Endodermal cell (in vitro differentiated cells): Measurements from ENCODE around the gene KIAA1328. TPM values are rescaled to one million over a fixed set of nuclear protein-coding genes. Genes with fewer than 3 reads are reported as not detected.

ENCODE experiments used
- DNase-seq: peaks from one replicate; pipeline ENCODE4 v3.0.0-alpha.2; 2017
- H3K27ac ChIP-seq: 2 replicates; pipeline ENCODE4 v1.5.1; 2013; ENCODE audit warnings: mild to moderate bottlenecking, low read depth, low read length, moderate library complexity
- H3K27me3 ChIP-seq: 2 replicates; pipeline ENCODE4 v1.6.1; 2013; ENCODE audit warnings: mild to moderate bottlenecking, low read length, moderate library complexity; ENCODE audit not compliant: insufficient read depth, control insufficient read depth, poor library complexity, severe bottlenecking
- H3K36me3 ChIP-seq: 2 replicates; pipeline ENCODE4 v1.7.0; 2013; ENCODE audit warnings: mild to moderate bottlenecking, low read length, moderate library complexity; ENCODE audit not compliant: control insufficient read depth, insufficient read depth
- H3K4me1 ChIP-seq: one replicate; pipeline ENCODE4 v1.7.0; 2013; ENCODE audit warnings: low read length; ENCODE audit not compliant: control insufficient read depth, insufficient read depth
- H3K4me3 ChIP-seq: 2 replicates; pipeline ENCODE4 v1.5.1; 2013; ENCODE audit warnings: mild to moderate bottlenecking, low read length, moderate library complexity
- H3K9ac ChIP-seq: 2 replicates; pipeline ENCODE4 v1.6.1; 2013; ENCODE audit warnings: mild to moderate bottlenecking, low read length, moderate library complexity; ENCODE audit not compliant: poor library complexity, severe bottlenecking; ENCODE audit errors: extremely low read depth
- H3K9me3 ChIP-seq: 2 replicates; pipeline ENCODE4 v1.6.1; 2013; ENCODE audit warnings: mild to moderate bottlenecking, low read length, moderate library complexity; ENCODE audit not compliant: control insufficient read depth
- H3K27ac Mint-ChIP-seq: 2 replicates; pipeline ENCODE4 v1.8.0; 2020; ENCODE audit warnings: mixed read lengths
- H3K27me3 Mint-ChIP-seq: 2 replicates; pipeline ENCODE4 v1.8.0; 2021; ENCODE audit warnings: mild to moderate bottlenecking, mixed read lengths; ENCODE audit not compliant: insufficient read depth
- H3K36me3 Mint-ChIP-seq: 2 replicates; pipeline ENCODE4 v1.8.0; 2020; ENCODE audit warnings: low read depth, mixed read lengths
- H3K4me1 Mint-ChIP-seq: 2 replicates; pipeline ENCODE4 v1.8.0; 2020; ENCODE audit warnings: mixed read lengths
- H3K4me3 Mint-ChIP-seq: 2 replicates; pipeline ENCODE4 v1.8.0; 2020; ENCODE audit warnings: mild to moderate bottlenecking, moderate library complexity, mixed read lengths
- H3K9me3 Mint-ChIP-seq: 2 replicates; pipeline ENCODE4 v1.8.0; 2020; ENCODE audit warnings: mild to moderate bottlenecking, mixed read lengths
- WGBS, 2 experiments: methylation state at CpG; one replicate each; pipeline versions ENCODE4 v1.1.5 to v1.1.7; 2013; ENCODE audit warnings: missing lambda C conversion rate in 2 of 2, mixed read lengths in 1 of 2; ENCODE audit not compliant: insufficient coverage in 1 of 2, insufficient read length in 1 of 2; 5-methylcytosine and 5-hydroxymethylcytosine counted together
- total RNA-seq, 2 donors: library from RNA; stranded (reverse); fragmentation: NEBNext Ultra II Directional in 1 of 2; extraction: Animal tissue kit (Norgen Biotek cat#: 25700) in 1 of 2; gene quantifications; 2 replicates in 1 of 2; 3 replicates in 1 of 2; pipeline ENCODE4 v1.2.1, GENCODE V29; 2021
- TF ChIP-seq, protein P1 (sequence below): fragments of 200-600 bp; sonication (generic); conservative IDR thresholded peaks from 2 replicates; pipeline ENCODE4 v1.5.0; 2021; ENCODE audit warnings: antibody characterized with exemption, mild to moderate bottlenecking

KIAA1328 gene
- total RNA-seq, 2 donors from 2014 or later: 7.6 to 8.4 TPM

DNA sequence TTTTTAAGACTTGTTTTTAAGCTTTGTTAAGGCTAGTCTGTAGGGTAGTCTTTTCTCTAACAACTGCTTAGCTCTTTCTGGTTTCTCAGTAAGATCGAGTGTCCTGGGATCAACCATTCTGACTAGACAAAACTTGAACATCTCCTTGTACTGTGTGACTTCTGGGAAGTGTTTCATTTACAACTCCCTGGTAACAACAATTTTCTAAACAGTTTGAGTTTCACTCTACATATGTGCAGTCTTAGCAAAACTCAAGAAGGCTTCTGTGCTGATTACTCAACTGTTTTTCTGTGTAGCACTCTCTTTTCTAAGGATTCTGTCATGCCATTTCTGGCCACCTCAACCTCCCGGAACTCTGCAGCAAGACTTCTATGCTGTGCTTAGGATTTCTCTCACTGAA is 204.5 kb downstream of the KIAA1328 start:
- Mint-ChIP-seq H3K9me3 (peaks cover 17% of the 10 kb centered on the region), H3K27me3 (no peaks in the 10 kb centered on the region), H3K4me1 (no peaks in the 10 kb centered on the region), H3K4me3 (no peak overlapping the region), H3K27ac (no peak overlapping the region), H3K36me3 (peaks cover 3% of the 10 kb centered on the region)
- WGBS, 2 experiments: 90 to 92% methylated on average over 2 of the region's 2 CpGs
- no peak for DNase-seq
- Histone ChIP-seq H3K9ac (no peak overlapping the region), H3K36me3 (no peaks in the 10 kb centered on the region), H3K4me3 (no peak overlapping the region), H3K27me3 (no peaks in the 10 kb centered on the region), H3K27ac (no peak overlapping the region), H3K9me3 (no peaks in the 10 kb centered on the region), H3K4me1 (no peaks in the 10 kb centered on the region)
- TF ChIP-seq, protein P1, sequence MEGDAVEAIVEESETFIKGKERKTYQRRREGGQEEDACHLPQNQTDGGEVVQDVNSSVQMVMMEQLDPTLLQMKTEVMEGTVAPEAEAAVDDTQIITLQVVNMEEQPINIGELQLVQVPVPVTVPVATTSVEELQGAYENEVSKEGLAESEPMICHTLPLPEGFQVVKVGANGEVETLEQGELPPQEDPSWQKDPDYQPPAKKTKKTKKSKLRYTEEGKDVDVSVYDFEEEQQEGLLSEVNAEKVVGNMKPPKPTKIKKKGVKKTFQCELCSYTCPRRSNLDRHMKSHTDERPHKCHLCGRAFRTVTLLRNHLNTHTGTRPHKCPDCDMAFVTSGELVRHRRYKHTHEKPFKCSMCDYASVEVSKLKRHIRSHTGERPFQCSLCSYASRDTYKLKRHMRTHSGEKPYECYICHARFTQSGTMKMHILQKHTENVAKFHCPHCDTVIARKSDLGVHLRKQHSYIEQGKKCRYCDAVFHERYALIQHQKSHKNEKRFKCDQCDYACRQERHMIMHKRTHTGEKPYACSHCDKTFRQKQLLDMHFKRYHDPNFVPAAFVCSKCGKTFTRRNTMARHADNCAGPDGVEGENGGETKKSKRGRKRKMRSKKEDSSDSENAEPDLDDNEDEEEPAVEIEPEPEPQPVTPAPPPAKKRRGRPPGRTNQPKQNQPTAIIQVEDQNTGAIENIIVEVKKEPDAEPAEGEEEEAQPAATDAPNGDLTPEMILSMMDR: no peak

DNA sequence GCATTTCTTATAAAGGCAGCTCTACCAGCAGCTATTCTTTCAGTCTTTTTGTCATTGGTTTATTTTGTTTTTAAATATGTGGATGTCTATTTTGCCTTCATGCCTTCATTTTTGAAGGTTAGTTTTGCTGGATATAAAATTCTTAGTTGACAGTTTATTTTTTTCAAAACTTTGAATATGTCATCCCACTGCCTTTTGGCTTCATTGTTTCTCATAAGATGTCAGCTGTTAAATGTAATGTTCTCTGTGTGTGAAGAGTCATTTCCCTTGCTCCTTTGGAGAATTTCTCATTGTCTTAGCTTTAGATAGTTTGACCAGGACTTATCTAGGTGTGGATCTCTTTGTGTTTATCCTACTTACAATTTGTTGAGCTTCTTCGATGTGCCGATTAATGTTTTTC is 213.5 kb downstream of the KIAA1328 start:
- Mint-ChIP-seq H3K4me3 (no peak overlapping the region), H3K36me3 (peaks cover 14% of the 10 kb centered on the region), H3K27me3 (no peaks in the 10 kb centered on the region), H3K4me1 (peaks cover 4% of the 10 kb centered on the region), H3K9me3 (peaks cover 27% of the 10 kb centered on the region), H3K27ac (no peak overlapping the region)
- H3K27me3 ChIP-seq: no peaks in the 10 kb centered on the region
- 82 to 100% methylated on average over 2 of the region's 2 CpGs for WGBS, 2 experiments
- H3K36me3 ChIP-seq: no peaks in the 10 kb centered on the region
- H3K27ac ChIP-seq: no peak overlapping the region
- no peak overlapping the region for H3K4me3 ChIP-seq
- TF ChIP-seq, protein P1: no peak
- H3K9me3 ChIP-seq: peaks cover 33% of the 10 kb centered on the region
- no peaks in the 10 kb centered on the region for H3K4me1 ChIP-seq
- H3K9ac ChIP-seq: no peak overlapping the region
- no peak for DNase-seq

DNA sequence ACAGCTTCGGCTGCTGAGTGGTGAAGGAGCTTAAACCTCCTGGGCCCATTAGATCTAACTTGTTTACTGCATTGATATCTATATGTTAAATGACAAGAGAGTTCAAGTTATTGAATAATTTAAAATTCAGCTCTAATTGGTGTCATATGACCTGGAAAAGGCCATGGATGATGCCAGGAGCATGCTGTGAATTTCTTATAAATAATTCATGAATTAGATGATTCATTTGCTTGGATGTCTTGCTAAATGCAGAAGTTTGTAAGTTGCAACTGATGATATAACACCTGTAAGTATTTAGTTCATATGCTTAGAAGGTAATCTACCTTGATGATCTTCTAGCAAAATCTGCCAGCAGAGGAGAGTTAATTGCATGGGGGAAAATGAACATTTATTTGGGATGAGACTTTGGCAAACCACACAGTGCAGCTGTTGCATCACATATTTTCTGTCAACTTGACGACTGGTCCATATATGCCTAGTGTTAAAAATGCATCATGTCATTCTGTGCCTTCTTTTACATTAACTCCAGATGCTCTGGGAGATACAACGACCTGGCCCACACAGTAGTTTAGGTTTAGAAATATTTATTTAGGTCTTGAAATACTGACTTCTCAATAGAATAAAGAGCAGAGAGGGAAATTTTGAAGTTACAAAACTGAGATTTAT is 226.3 kb downstream of the KIAA1328 start:
- WGBS, 2 experiments: 95 to 100% methylated on average over 2 to 3 of the region's 3 CpGs
- H3K27ac Mint-ChIP-seq: no peak overlapping the region

More for the DNA sequence above, 226.3 kb downstream of the KIAA1328 start:
- H3K4me1 Mint-ChIP-seq: peaks cover 5% of the 10 kb centered on the region
- no peak overlapping the region for H3K4me3 Mint-ChIP-seq
- no peaks in the 10 kb centered on the region for H3K36me3 Mint-ChIP-seq
- DNase-seq: no peak
- Histone ChIP-seq H3K4me1 (no peaks in the 10 kb centered on the region), H3K27ac (no peak overlapping the region), H3K27me3 (no peaks in the 10 kb centered on the region), H3K9ac (no peak overlapping the region), H3K36me3 (no peaks in the 10 kb centered on the region), H3K9me3 (peaks cover 4% of the 10 kb centered on the region), H3K4me3 (no peak overlapping the region)
- no peaks in the 10 kb centered on the region for H3K27me3 Mint-ChIP-seq
- peaks cover 16% of the 10 kb centered on the region for H3K9me3 Mint-ChIP-seq
- TF ChIP-seq, protein P1: no peak
